ENCODE measurements around the gene GALNT13. TPM values are rescaled to one million over a fixed set of nuclear protein-coding genes. Genes with fewer than 3 reads are reported as not detected.

Gene GALNT13
- total and polyA plus RNA-seq, 3 experiments from 2014 or later: not detected

DNA sequence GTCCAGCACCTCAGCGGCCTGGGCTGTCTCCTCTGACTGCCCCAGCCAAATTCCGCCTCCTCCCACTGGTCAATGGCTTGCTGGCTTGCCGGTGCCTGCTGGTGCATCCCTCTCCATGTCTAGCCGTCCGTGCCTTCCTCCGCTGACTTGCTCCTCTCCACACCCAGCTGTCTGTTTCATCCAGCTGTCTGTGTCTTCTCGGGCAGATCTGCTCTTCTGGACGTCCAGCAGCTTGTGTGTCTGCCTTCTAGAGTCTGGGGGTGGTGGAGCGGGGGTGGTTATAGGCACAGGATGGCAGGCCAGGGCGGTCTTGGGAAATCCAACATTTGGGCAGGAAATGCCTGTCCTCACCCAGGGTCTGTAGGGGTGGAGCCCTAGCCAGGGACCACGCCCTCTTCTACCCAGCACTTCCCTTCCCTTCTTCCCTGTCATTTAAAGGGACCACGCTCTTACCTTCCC lies 369.2 kb downstream of the GALNT13 start:
- H3K27me3 ChIP-seq (ENCODE audit: insufficient read depth, low read length, poor library complexity, severe bottlenecking): no peaks in the 10 kb centered on the region
- H3K4me1 Mint-ChIP-seq: no peaks in the 10 kb centered on the region
- POLR2A ChIA-PET: no interaction called here
- CTCF ChIA-PET: no interaction called here
- no peak for DNase-seq
- H3K4me1 ChIP-seq (ENCODE audit: insufficient read depth, low read length): no peaks in the 10 kb centered on the region
- no peak overlapping the region for H3K27ac ChIP-seq (ENCODE audit: low read depth, low read length)
- H3K4me3 Mint-ChIP-seq: no peak overlapping the region
- H3K27ac Mint-ChIP-seq: no peak overlapping the region
- no peaks in the 10 kb centered on the region for H3K36me3 ChIP-seq (ENCODE audit: insufficient read depth, low read length)
- no peaks in the 10 kb centered on the region for H3K27me3 Mint-ChIP-seq
- peaks cover 0 to 21% (median 5%) of the 10 kb centered on the region in 5 donors for H3K9me3 Mint-ChIP-seq
- H3K9me3 ChIP-seq (ENCODE audit: low read length): no peaks in the 10 kb centered on the region
- H3K4me3 ChIP-seq (ENCODE audit: low read length): no peak overlapping the region
- H3K36me3 Mint-ChIP-seq: no peaks in the 10 kb centered on the region

- no peak overlapping the region for H3K27ac Mint-ChIP-seq
- ChIA-PET CTCF (no interaction called here), POLR2A (no interaction called here)
- no peak overlapping the region for H3K4me3 Mint-ChIP-seq
- no peak for DNase-seq
- H3K27me3 Mint-ChIP-seq: no peaks in the 10 kb centered on the region
- Histone ChIP-seq H3K27ac (ENCODE audit: low read depth, low read length) (no peak overlapping the region), H3K27me3 (ENCODE audit: insufficient read depth, low read length, poor library complexity, severe bottlenecking) (no peaks in the 10 kb centered on the region), H3K36me3 (ENCODE audit: insufficient read depth, low read length) (no peaks in the 10 kb centered on the region), H3K4me3 (ENCODE audit: low read length) (no peak overlapping the region), H3K4me1 (ENCODE audit: insufficient read depth, low read length) (no peaks in the 10 kb centered on the region), H3K9me3 (ENCODE audit: low read length) (no peaks in the 10 kb centered on the region)
- no peaks in the 10 kb centered on the region for H3K36me3 Mint-ChIP-seq
- peaks cover 0 to 12% (median 5%) of the 10 kb centered on the region in 5 donors for H3K9me3 Mint-ChIP-seq
- H3K4me1 Mint-ChIP-seq: no peaks in the 10 kb centered on the region
Observed at GRCh38 chr2:154242687-154243086, 371.0 kb downstream of the GALNT13 start.

DNA sequence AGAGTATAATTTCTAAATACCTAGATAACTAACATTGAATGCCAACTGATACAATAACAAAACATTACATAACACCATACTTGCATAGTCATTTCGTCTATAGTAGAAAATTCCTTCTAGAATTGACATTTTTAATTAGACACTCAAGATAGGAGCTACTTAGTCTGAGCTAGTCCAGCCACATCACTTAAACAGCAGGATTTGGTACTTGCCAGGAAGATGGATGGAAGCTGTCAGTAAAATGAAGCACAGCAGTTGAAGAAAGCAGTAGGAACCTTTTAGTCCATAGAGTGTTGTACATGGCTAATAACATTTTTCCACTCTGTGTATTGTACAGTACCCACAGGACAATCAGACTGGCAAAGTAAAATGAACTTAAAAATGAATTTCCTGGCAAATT lies 372.0 kb downstream of the GALNT13 start:
- ChIA-PET CTCF (no interaction called here), POLR2A (no interaction called here)
- Histone ChIP-seq H3K27ac (ENCODE audit: low read depth, low read length) (no peak overlapping the region), H3K9me3 (ENCODE audit: low read length) (no peaks in the 10 kb centered on the region), H3K36me3 (ENCODE audit: insufficient read depth, low read length) (no peaks in the 10 kb centered on the region), H3K4me3 (ENCODE audit: low read length) (no peak overlapping the region), H3K27me3 (ENCODE audit: insufficient read depth, low read length, poor library complexity, severe bottlenecking) (no peaks in the 10 kb centered on the region), H3K4me1 (ENCODE audit: insufficient read depth, low read length) (no peaks in the 10 kb centered on the region)
- no peak for DNase-seq
- no peaks in the 10 kb centered on the region for H3K27me3 Mint-ChIP-seq
- H3K36me3 Mint-ChIP-seq: no peaks in the 10 kb centered on the region
- no peak overlapping the region for H3K27ac Mint-ChIP-seq
- H3K4me3 Mint-ChIP-seq: no peak overlapping the region
- H3K4me1 Mint-ChIP-seq: no peaks in the 10 kb centered on the region
- H3K9me3 Mint-ChIP-seq: peaks cover 0 to 12% (median 5%) of the 10 kb centered on the region in 5 donors

DNA sequence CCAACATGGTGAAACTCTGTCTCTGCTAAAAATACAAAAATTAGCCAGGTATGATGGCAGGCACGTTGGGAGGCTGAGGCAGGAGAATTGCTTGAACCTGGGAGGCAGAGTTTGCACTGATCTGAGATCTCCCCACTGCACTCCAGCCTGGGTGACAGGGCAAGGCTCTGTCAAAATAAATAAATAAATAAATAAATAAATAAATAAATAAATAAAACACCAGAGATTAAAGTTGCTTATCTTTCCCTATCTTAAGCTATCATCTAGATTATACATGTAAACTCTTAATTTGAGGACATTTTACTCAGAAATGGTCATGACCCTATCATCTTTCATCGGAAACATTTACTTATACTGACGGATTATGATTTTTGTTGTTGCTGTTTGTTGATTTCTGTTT lies 373.2 kb downstream of the GALNT13 start:
- Histone ChIP-seq H3K9me3 (ENCODE audit: low read length) (no peaks in the 10 kb centered on the region), H3K27me3 (ENCODE audit: insufficient read depth, low read length, poor library complexity, severe bottlenecking) (no peaks in the 10 kb centered on the region), H3K27ac (ENCODE audit: low read depth, low read length) (no peak overlapping the region), H3K4me3 (ENCODE audit: low read length) (no peak overlapping the region), H3K36me3 (ENCODE audit: insufficient read depth, low read length) (no peaks in the 10 kb centered on the region), H3K4me1 (ENCODE audit: insufficient read depth, low read length) (no peaks in the 10 kb centered on the region)
- no peaks in the 10 kb centered on the region for H3K27me3 Mint-ChIP-seq
- no peak overlapping the region for H3K4me3 Mint-ChIP-seq
- H3K27ac Mint-ChIP-seq: no peak overlapping the region
- H3K4me1 Mint-ChIP-seq: no peaks in the 10 kb centered on the region
- H3K9me3 Mint-ChIP-seq: peaks cover 0 to 12% (median 5%) of the 10 kb centered on the region in 5 donors
- ChIA-PET CTCF (no interaction called here), POLR2A (no interaction called here)
- H3K36me3 Mint-ChIP-seq: no peaks in the 10 kb centered on the region
- DNase-seq: no peak

GRCh38 chr2:154247503-154247902 lies 375.8 kb downstream of the GALNT13 start:
- ChIA-PET POLR2A (no interaction called here), CTCF (no interaction called here)
- peaks cover 0 to 7% (median 5%) of the 10 kb centered on the region in 5 donors for H3K9me3 Mint-ChIP-seq
- Histone ChIP-seq H3K27ac (ENCODE audit: low read depth, low read length) (no peak overlapping the region), H3K4me1 (ENCODE audit: insufficient read depth, low read length) (no peaks in the 10 kb centered on the region), H3K36me3 (ENCODE audit: insufficient read depth, low read length) (no peaks in the 10 kb centered on the region), H3K4me3 (ENCODE audit: low read length) (no peak overlapping the region), H3K27me3 (ENCODE audit: insufficient read depth, low read length, poor library complexity, severe bottlenecking) (no peaks in the 10 kb centered on the region), H3K9me3 (ENCODE audit: low read length) (no peaks in the 10 kb centered on the region)
- no peaks in the 10 kb centered on the region for H3K4me1 Mint-ChIP-seq
- no peak for DNase-seq
- peaks cover 0 to 1% of the 10 kb centered on the region in 2 donors for H3K27me3 Mint-ChIP-seq
- H3K27ac Mint-ChIP-seq: no peak overlapping the region
- no peaks in the 10 kb centered on the region for H3K36me3 Mint-ChIP-seq
- H3K4me3 Mint-ChIP-seq: no peak overlapping the region

DNA sequence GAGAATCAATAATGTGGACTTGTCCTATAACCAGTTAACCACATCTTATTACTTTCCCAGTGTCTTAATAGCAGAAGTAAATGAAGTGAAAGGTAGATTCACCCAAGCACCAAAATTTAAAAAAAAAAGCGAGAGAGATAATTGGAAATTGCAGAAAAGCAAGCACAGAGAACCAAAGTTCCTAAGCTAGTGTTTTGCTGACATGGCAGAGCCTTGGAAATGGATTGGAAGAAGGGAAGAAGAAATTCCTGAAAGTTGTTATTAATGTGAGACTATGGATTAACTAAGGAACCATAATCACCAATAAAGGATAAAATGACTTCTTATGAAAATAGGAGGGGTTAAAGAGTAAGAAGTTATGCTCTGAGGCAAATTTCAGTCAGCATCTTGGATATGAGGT lies 384.4 kb downstream of the GALNT13 start:
- ChIA-PET CTCF (no interaction called here), POLR2A (no interaction called here)
- Histone ChIP-seq H3K9me3 (ENCODE audit: low read length) (no peaks in the 10 kb centered on the region), H3K4me3 (ENCODE audit: low read length) (no peak overlapping the region), H3K4me1 (ENCODE audit: insufficient read depth, low read length) (no peaks in the 10 kb centered on the region), H3K27ac (ENCODE audit: low read depth, low read length) (no peak overlapping the region), H3K27me3 (ENCODE audit: insufficient read depth, low read length, poor library complexity, severe bottlenecking) (no peaks in the 10 kb centered on the region), H3K36me3 (ENCODE audit: insufficient read depth, low read length) (no peaks in the 10 kb centered on the region)
- no peak overlapping the region for H3K4me3 Mint-ChIP-seq
- no peak overlapping the region for H3K27ac Mint-ChIP-seq
- H3K36me3 Mint-ChIP-seq: no peaks in the 10 kb centered on the region
- H3K9me3 Mint-ChIP-seq: peaks cover 2 to 18% (median 13%) of the 10 kb centered on the region in 5 donors
- H3K27me3 Mint-ChIP-seq: peaks cover 0 to under 1% of the 10 kb centered on the region in 2 donors
- H3K4me1 Mint-ChIP-seq: no peaks in the 10 kb centered on the region
- no peak for DNase-seq

DNA sequence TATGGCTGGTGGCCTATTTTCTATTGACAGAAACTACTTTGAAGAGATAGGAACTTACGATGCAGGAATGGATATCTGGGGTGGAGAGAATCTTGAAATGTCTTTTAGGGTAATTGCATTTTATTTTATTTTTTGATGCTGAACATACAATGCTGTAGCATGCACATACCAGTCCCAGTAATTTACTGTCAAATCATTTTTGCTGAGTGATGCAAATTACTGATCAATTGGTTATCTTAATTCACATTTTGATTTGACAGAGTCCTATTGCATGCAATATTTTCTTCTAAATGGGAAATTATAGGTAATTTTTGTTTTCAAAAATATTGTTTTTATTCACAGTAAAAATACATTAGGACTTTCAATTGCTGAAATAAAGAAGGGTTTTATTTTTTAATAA lies 387.3 kb downstream of the GALNT13 start:
- no peaks in the 10 kb centered on the region for H3K36me3 ChIP-seq (ENCODE audit: insufficient read depth, low read length)
- Mint-ChIP-seq H3K36me3 (no peaks in the 10 kb centered on the region), H3K27me3 (no peaks in the 10 kb centered on the region), H3K4me3 (no peak overlapping the region), H3K27ac (no peak overlapping the region), H3K4me1 (no peaks in the 10 kb centered on the region), H3K9me3 (peaks cover 2 to 18% (median 10%) of the 10 kb centered on the region in 5 donors)
- ChIA-PET POLR2A (no interaction called here), CTCF (no interaction called here)
- no peak for DNase-seq
- no peaks in the 10 kb centered on the region for H3K4me1 ChIP-seq (ENCODE audit: insufficient read depth, low read length)
- H3K4me3 ChIP-seq (ENCODE audit: low read length): no peak overlapping the region
- H3K9me3 ChIP-seq (ENCODE audit: low read length): no peaks in the 10 kb centered on the region
- H3K27ac ChIP-seq (ENCODE audit: low read depth, low read length): no peak overlapping the region
- H3K27me3 ChIP-seq (ENCODE audit: insufficient read depth, low read length, poor library complexity, severe bottlenecking): no peaks in the 10 kb centered on the region

DNA sequence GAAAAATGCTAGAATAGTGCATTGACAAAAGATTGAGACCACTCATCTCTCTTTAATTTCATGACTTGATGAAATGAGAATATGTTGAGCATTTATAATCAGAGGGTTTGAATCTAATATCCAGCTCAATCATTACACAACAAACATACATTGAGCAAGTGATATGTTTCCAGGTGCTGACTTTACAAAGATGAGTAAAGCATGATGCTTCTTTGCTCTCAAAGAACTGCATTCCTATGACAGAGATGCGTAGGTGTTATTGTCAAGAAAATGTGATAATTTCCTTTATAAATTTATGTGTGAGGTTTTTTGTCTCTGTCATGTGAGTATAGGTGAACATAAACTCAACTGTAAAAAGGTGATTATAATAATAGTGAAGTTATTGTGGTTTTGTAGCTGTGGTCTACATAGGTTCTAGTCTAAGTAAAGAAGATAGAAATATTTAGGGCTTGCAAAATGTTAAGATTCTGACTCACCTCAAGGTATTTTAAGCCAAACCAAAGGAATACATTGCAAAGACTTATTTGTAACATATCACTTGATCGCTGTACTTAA lies 389.8 kb downstream of the GALNT13 start:
- CTCF ChIA-PET: no interaction called here
- POLR2A ChIA-PET: no interaction called here
- H3K4me3 ChIP-seq (ENCODE audit: low read length): no peak overlapping the region
- no peak overlapping the region for H3K4me3 Mint-ChIP-seq
- DNase-seq: no peak
- no peak overlapping the region for H3K27ac Mint-ChIP-seq
- no peaks in the 10 kb centered on the region for H3K27me3 ChIP-seq (ENCODE audit: insufficient read depth, low read length, poor library complexity, severe bottlenecking)
- no peaks in the 10 kb centered on the region for H3K9me3 ChIP-seq (ENCODE audit: low read length)
- H3K4me1 Mint-ChIP-seq: no peaks in the 10 kb centered on the region
- H3K27ac ChIP-seq (ENCODE audit: low read depth, low read length): no peak overlapping the region
- no peaks in the 10 kb centered on the region for H3K36me3 Mint-ChIP-seq
- H3K4me1 ChIP-seq (ENCODE audit: insufficient read depth, low read length): no peaks in the 10 kb centered on the region
- H3K36me3 ChIP-seq (ENCODE audit: insufficient read depth, low read length): no peaks in the 10 kb centered on the region
- no peaks in the 10 kb centered on the region for H3K27me3 Mint-ChIP-seq
- peaks cover 0 to 15% (median 8%) of the 10 kb centered on the region in 5 donors for H3K9me3 Mint-ChIP-seq

GRCh38 chr2:154263206-154263605 lies 391.5 kb downstream of the GALNT13 start:
- Histone ChIP-seq H3K27ac (ENCODE audit: low read depth, low read length) (no peak overlapping the region), H3K4me3 (ENCODE audit: low read length) (no peak overlapping the region), H3K27me3 (ENCODE audit: insufficient read depth, low read length, poor library complexity, severe bottlenecking) (no peaks in the 10 kb centered on the region), H3K36me3 (ENCODE audit: insufficient read depth, low read length) (no peaks in the 10 kb centered on the region), H3K4me1 (ENCODE audit: insufficient read depth, low read length) (no peaks in the 10 kb centered on the region), H3K9me3 (ENCODE audit: low read length) (no peaks in the 10 kb centered on the region)
- H3K27ac Mint-ChIP-seq: no peak overlapping the region
- peaks cover 0 to 12% (median 7%) of the 10 kb centered on the region in 5 donors for H3K9me3 Mint-ChIP-seq
- CTCF ChIA-PET: no interaction called here
- no peaks in the 10 kb centered on the region for H3K27me3 Mint-ChIP-seq
- no peak overlapping the region for H3K4me3 Mint-ChIP-seq
- DNase-seq: no peak
- H3K4me1 Mint-ChIP-seq: no peaks in the 10 kb centered on the region
- POLR2A ChIA-PET: no interaction called here
- H3K36me3 Mint-ChIP-seq: no peaks in the 10 kb centered on the region
